HT1080 (cell line): ENCODE data around the gene NUP62. TPM values are rescaled to one million over a fixed set of nuclear protein-coding genes. Genes with fewer than 3 reads are reported as not detected.
"Not testable (repeated sequence)": the region's sequence is repeated elsewhere in the genome, so short reads cannot be mapped to it uniquely, and the experiment has no call there.

Source experiments
- DNase-seq: peaks from one replicate; pipeline ENCODE4 v3.0.0-alpha.2; 2015; ENCODE audit warnings: low read depth
- total RNA-seq: library from RNA; depleted of rRNA; stranded (reverse); fragments of >200 nt; shearing (Covaris generic); gene quantifications from 2 replicates; pipeline ENCODE4 v1.2.3, GENCODE V29; 2014

NUP62 gene
- total RNA-seq, 1 experiment from 2014 or later = 91.9 TPM

DNA sequence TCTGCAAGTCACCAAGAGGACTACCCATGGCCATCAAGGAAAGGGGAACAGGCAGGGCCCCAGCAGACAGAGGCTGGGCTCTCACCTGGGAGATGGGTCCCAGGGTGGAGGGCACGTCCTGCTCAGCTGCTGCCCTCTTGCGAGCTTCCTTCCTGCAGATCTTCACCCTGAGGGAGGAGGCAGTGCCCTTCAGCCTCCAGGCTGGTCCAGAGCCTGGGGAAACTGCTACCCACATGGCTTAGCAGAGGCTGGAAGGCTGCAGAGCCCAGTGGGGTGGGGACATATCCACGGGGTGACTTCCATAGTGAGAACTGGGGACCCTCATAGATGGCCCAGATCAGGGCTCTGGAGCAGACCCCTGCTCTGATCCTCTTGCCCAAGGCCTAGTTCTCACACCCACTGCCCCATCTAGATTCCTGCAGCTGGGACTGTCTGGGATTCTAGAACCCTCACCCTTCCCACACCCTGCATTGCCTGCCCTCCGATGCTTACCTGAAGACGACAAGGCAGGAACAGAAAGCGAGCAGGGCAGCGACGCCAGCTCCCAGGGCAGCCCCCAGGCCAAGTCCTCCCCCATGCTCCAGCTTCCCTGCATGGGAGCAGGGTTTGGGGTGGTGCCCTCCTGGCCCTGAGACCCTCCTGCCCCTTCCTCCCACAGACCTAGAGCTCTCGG, 22.6 kb upstream of the NUP62 start:
- DNase-seq = no peak

DNA sequence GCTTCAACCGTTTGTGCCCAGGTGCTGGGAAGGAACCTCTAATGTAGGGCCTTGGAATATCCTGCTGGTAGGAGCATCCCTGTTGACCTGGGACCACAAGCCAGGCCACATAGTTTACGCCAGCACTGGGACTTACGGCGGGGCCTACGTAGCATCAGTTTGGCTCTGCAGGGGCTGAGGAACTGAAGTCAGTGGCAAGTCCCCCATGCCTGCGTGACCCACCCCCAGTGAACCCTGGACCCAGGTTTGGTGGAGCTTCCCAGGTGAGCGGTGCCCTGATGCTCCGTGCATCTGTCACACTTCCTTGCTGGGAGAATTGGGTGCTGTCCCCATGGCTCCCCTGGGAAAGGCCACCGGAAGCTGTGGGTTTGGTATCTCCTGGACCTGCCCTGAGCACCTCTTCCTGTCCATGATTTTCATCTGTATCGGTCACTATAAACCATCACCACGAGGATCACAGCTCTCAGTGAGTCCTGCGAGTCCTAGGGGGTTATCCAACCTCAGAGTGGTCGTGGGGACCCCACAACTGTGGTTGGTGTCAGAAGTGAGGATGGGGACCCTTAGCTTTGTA, 21.7 kb upstream of the NUP62 start:
- no peak for DNase-seq

DNA sequence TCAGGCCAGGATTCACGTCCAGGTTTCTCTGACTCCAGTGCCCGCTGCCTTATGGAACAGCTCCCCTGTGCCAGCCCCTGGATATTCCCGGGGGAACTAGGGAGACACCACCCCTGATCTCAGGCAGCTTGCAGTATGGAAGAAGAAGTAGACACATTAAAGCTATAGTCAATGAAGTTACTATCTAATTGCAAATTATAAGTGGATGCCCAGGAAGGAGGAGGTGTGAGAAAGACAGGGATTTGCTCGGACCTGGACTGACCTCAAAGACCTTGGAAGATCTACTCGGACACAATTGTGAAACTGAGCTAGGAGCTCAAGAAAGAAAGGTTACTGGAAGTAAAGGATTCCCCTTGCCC, 21.3 kb upstream of the NUP62 start:
- no peak for DNase-seq

DNA sequence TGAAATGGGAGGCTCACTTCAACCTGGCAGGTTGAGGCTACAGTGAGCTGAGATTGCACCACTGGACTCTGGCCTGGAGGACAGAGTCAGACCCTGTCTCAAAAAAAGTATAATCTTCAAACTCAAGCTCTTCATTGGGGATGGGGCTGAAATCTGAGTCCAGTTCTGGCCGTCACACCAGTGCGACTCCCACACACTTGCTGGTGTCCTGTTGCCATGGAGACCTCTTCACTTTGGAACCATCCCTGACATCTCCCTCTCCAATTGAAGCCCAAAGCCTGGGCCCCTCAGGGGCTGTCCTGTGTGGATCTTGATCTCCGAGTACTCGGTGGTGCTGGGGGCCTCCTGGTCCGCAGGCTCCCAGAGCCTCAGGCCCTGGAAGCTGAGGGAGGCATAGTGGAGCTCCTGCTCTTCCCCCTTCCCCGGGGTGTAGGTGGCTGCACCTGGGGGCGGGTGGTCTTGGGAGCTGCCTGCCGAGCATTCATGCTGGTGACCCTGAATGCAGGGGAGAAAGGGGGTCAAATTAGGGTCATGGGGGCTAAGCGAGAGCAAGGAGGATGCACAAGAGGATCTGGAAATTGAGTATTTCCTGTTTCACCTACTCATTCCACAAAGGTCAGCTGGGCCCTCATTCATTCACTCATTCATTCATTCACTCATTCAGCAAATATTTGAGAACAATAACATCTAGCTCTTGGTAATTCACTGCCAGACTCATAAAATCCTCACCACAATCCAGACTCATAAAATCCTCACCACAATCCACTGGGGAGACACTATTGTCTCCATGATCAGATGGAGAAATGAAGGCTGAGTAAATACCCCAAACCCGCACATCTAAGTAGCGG, 20.7 kb upstream of the NUP62 start:
- DNase-seq = no peak

DNA sequence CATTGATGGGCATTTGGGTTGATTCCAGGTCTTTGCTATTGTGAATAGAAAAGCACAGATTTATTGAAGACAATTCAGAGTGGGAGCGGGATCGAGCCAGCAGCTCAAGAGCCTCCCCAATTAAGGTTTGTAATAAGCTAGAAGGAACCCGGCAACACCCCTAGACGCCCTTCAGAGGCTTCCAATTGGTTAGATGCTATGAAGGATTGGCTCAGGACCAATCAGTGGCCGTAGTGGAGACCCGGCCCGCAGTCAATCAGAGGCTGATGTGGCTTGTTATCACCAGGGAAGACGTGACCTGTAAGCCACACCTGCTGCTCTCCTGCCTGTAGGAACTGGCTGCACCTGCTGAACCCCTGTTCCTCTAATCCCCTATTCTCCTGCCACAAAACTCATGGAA, 17.1 kb upstream of the NUP62 start:
- DNase-seq = no peak

DNA sequence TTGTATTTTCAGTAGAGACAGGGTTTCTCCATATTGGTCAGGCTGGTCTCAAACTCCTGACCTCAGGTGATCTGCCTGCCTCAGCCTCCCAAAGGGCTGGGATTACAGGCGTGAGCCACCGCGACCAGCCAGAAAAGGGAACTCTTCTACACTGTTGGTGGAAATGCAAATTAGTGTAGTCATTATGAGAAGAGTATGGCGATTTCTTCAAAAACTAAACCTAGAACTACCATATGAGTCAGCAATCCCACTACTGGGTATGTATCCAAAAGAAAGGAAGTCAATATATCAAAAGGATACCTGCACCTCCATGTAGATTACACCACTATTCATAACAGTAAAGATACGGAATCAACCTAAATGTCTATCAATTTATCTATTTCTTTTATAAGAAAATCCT, 15.3 kb upstream of the NUP62 start:
- DNase-seq = not testable (repeated sequence)

DNA sequence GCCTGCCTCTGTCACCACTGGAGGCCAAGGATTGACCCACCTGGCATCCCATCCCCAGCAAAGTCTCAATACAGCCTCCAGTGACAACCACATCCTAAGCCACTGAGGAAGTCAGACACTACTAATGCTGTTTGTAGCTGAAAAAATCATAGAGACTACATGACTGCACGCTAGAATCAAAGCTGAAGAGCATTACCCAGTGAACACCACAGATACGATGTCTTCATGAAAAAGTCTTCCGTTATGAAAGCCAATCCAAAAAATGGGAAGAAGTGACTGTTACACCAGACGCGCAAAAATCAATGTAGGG, 11.1 kb upstream of the NUP62 start:
- no peak for DNase-seq

DNA sequence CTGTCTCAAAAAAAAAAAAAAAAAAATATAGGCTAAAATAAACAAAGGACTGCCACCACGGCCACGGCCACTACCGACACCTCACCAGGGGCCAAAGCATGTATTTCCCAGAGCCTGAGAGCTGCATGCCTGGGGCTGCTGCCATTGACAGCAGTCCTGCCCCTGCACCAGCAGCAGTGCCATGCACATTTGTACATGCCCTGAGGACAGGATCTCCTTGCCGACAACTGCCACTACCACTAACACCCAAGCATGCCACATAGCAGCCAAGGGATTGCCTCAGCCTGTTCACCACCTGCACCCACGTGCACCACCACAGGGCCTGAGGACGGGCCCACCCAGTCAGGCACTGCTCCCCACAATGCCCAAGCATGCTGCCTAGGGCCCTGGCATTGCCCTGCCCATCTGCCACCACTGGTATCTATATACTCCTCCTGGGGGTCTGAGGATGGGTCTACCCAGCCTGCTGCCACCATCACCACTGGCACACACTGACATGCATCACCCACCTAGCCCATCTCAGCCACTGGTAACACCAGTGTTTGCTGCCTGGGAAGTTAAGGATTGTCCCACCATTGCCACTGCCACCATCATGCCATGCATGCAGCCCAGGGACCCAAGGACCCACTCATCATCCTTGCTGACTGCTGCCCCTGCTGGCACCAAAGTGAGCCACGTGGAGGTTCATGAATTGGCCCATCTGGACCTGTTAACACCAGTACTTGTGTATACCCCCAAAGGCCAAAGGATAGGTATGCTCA, 10.6 kb upstream of the NUP62 start:
- DNase-seq = no peak

DNA sequence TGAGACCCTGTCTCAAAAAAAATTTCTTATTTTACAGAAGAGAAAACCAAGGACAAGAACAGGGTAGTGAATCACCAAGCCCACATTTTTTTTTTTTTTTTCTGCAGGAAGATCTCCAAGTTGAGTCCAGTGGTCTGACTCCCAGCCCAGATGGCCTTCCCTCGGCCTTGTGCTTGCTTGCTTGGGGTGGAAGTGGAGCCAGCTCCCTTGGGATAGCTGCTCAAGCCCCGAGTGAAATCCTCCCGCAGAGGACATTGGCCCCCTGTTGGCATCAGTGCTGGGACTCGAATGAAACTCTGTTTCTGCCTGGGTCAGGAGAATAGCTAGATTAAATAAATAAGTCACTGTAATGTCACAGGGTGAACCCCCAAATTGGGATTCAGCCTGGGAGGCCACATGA, 9.4 kb upstream of the NUP62 start:
- DNase-seq = no peak

DNA sequence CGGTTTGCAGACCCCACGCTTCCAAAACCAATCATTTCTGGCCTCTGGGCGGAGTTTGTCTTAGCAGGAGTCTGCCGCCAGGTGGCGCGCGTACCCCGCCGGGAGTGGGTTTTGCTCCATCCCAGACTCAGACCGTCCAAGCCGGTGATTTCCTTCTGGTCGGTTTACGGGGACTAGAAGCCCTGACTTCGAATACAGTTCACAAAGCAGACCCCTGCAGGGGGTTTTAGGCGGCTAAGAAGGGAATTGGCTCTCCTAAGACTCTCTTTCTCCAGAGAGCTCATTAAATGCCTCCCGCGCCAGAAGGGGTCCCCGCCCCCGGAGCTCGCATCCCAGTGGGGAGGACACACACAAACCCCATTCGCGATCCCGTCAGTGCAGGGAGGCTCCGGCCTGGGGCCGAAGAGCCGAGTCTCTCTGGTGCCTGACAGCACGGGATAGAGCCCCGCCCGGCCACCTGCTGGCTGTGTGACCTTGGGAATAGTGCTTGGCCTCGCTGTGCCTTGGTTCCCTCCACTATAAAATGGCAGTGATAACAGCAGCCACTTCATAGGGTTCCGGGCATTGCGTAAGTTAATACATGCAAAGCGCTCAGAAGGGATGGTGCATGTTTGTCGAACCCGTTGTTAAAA, 8.6 kb upstream of the NUP62 start:
- DNase-seq = peak; percentile 60

DNA sequence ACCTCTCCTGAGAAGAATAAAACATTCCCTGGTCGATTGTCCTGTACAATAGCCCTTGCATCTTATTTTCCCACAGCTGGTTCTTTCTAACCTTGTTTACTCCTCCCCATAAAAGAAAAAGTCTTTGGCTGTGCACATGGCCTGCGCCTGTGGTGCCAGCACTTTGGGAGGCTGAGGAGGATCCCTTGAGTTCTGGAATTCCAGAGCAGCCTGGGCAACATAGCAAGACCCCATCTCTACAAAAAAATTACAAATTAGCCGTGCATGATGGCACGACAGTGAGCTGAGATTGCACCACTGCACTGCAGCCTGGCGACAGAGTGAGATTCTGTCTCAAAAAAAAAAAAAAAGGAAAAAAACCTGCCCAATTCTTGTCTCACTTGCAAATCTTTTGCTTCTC, 7.2 kb upstream of the NUP62 start:
- no peak for DNase-seq

DNA sequence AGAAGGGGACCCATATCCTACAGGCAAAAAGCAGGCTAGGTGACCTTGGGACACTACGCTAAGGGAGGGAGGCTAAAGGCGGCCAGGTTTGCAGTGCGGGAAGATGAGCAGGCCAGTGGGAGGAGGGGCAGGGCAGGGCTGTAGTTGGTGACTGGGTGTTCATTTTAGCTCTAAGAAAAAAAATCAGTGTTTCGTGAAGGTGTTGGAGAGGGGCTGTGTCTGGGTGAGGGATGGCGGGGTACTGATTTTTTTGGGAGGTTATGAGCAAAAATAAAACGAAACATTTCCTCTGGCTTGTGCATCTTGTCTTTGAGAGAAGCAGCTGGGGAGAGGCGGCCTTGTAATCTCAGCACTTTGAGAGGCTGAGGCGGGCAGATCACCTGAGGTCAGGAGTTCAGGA, 4.3 kb upstream of the NUP62 start:
- no peak for DNase-seq

DNA sequence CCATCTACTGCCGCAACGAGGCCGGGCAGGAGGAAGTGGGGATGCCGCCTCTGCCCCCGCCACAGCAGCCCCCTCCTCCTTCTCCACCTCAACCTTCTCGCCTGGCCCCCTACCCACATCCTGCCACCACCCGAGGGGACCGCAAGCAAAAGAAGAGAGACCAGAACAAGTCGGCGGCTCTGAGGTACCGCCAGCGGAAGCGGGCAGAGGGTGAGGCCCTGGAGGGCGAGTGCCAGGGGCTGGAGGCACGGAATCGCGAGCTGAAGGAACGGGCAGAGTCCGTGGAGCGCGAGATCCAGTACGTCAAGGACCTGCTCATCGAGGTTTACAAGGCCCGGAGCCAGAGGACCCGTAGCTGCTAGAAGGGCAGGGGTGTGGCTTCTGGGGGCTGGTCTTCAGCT, 3.4 kb upstream of the NUP62 start:
- no peak for DNase-seq

DNA sequence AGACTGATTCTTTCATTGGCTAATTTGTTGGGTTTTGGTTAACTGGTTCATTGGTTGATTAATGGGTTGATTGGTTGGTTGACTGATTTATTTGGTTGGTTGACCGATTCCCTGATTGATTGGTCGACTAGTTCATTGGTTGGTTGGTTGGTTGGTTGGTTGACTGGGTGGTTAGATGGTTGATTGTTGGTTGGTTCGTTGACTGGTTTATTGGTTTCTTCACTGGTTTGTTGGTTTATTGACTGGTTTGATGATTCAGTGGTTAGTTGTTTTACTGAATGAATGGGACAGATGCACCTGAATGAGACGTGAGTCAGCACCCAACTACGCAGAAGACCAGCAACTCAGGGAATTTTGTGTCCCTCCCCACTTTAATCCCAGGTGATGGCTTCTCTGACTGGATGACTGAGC, 2.7 kb upstream of the NUP62 start:
- no peak for DNase-seq

DNA sequence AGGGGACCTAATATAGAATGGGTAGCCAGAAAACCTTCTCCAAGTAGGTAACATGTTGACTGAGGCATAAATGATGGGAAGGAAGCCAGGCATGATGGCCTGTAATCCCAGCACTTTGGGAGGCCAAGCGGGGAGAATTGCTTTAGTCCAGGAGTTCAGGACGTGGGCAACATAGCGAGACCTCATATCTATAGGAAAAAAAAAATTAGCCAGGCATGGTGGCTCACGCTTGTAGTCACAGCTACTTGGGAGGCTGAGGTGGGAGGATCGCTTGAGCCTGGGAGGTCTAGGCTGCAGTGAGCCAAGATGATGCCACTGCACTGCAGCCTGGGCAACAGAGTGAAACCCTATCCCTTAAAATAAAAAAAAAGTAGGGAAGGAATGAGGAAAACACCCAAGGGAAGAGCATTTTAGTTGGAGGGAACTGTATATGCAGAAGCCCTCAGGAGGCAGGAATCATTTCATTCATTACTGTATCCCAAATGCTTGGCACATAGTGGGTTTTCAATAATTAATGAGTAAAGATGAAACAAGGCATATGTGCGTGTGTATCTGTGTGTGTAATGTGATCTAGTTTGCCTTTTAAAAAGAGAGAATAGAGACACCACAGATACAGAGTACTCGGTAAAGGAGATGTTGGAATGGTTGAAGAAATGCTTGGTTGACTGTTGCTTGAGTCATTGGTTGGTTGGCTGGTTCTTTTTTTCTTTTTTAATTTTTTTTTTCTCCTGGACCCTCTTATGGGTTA, 2.2 kb upstream of the NUP62 start:
- DNase-seq = no peak

DNA sequence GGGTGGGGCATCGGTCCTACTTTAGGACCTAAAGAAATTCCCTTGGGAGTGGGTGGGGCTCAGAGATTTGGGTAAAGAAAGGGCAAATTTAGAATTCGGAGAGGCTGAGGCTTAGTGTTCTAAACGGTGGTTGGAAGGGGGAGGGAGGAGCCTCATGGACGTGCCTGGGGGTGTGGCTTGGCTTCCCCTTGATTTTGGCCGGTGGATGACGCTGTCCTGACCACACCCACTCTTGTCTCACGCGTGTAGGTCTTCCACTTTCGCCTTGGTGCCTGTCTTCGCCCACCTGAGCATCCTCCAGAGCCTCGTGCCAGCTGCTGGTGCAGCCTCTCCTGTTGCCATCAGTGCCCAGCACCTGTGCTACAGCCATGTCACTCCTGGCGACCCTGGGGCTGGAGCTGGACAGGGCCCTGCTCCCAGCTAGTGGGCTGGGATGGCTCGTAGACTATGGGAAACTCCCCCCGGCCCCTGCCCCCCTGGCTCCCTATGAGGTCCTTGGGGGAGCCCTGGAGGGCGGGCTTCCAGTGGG, 1.2 kb upstream of the NUP62 start:
- no peak for DNase-seq

DNA sequence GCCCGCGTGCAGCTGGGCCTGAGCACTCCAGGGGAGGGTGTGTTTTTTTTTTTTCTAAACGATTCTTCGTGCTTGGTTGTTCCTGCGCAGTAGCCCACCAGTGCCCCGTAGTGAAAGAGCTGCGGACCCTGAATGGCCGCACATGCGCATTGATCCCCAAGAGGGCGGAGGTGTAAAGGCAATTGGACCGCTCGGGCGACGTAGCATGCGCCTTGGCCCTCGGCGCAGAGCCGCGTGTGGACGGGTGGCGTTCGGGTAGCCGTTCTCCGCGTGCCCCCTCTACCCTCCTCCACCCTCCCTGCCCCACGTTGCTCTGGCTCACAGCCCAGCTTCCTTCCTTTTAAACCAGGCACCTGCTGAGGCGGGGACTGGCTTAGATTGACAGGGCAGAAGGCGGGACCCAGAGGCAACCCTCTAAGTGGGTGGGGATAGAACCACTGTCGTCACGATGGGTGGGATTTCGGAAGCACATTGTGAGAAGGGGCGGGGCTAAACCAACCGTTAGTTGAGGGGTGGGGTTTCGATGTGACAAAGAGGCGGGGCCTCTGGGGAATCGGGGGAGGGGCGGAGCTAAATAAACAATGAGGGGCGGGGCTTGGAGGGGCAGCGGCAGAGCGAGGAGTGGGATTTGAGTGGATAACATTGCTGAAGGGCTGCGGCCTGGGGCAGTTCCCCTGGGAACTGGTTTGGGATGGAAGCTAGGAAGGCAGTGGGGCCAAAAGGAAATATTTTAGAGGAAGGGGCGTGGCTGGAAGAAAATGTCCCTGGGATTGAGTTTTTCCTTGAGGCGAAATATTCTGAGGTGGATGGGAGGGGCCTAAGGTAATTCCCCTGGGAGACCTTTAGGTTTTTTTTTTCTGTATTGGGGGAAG, 543 bp upstream of the NUP62 start:
- DNase-seq = peak; percentile 91

DNA sequence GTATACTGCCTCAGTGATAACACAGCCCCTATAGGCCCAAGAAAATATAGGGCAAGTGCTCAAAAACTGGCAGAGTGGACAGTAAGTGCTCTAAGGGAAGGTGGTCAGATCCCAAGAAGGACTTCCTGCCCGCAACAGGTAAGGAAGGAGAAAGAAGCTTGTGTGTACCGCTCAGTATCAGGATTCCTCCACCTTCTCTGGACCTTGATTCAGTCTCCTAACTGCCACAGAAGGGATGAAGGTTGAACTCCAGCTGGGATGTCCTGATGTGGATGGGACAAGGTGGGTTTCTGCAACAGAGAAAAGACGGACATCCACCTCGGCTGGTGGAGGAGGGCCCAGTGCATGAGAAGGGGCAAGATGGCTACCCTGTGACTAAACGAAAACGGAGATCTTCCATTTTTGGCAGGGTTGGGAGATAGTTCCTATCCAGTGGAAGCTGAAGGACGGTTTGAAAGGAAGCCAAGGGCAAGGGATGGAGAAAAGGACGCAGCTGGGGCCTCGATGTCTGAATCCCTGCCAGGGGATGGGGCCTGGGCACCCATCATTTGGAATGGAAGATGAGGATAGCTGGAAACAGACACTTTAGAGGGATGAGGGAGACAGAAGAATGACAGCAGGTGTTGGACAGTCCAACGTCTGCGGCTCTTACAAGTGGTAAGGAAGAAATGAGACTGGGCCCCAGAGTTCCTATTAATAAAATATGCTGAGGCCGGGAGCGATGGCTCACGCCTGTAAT, 1.6 kb downstream of the NUP62 start:
- no peak for DNase-seq

DNA sequence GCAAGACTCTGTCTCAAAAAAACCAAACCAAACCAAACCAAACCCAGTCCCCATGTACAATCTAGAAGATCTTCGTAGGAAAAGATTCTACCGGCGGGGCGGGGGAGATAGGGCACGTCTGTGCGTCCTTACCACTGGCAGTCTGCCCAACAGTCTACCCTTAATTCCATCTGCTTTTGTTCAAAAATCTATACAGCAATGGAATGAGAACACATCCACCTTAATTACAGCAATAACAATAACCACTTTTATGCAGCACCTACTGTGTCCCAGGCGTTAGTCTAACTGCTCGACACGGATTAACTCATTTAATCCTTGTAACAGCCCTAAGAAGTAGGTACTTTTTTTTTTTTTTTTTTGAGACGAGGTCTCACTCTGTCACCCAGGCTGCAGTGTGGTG, 2.8 kb downstream of the NUP62 start:
- no peak for DNase-seq
